Measurements from ENCODE around the gene RGMA.
"Not testable (repeated sequence)": the region's sequence is repeated elsewhere in the genome, so short reads cannot be mapped to it uniquely, and the experiment has no call there.

Gene RGMA

DNA sequence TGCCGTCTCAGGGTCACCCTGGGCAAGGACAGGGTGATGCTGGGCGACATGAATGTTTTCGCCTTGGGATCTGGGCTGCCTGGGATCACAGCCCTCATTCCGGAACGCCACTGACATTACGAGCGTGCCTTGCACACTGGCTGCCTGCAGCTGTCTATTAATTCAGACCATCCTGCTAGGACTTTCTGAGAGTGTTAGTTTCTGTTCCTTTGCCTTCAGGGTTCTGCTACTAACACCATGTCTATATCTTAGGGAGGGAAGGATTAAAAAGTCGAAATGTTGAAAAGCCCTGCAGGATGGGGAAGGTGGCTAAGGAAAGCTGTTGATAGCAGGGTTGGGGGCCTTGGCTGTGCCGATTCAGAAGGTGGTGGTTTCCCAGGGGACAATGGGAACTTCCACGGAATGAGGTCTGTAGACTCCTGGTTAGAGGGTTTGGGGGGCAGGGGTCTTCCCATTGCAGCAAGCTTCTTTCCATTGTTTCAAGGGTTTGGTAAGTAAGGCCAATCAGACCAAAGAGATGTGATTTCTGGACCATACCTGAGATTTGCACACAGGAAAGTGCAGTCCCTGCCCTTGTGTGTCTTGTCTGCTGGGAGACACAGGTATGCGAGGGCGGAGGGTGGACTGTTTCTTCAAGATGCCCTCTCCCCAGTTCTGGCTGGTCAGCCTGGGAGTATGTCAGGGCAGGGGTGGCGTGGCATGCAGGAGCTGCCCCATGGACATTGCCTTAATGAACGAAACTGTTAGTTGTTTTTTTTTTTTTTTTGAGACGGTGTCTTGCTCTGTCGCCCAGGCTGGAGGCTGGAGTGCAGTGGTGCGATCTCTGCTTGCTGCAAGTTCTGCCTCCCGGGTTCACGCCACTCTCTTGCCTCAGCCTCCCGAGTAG is 50.9 kb downstream of the RGMA start:
- Histone ChIP-seq H3K4me3 (ENCODE audit: low read length) (no peak overlapping the region), H3K27me3 (replicated peaks; ENCODE audit: control insufficient read depth, insufficient read depth, low read length) (peaks cover 3% of the 10 kb centered on the region), H3K9me3 (ENCODE audit: control insufficient read depth, low read length) (no peaks in the 10 kb centered on the region), H3K9ac (ENCODE audit: low read length) (no peak overlapping the region), H3K36me3 (ENCODE audit: control insufficient read depth, insufficient read depth, low read length, severe bottlenecking) (no peaks in the 10 kb centered on the region), H3K4me1 (ENCODE audit: control insufficient read depth, insufficient read depth, low read length) (peaks cover 8% of the 10 kb centered on the region)
- DNase-seq (ENCODE audit: low read depth): no peak

DNA sequence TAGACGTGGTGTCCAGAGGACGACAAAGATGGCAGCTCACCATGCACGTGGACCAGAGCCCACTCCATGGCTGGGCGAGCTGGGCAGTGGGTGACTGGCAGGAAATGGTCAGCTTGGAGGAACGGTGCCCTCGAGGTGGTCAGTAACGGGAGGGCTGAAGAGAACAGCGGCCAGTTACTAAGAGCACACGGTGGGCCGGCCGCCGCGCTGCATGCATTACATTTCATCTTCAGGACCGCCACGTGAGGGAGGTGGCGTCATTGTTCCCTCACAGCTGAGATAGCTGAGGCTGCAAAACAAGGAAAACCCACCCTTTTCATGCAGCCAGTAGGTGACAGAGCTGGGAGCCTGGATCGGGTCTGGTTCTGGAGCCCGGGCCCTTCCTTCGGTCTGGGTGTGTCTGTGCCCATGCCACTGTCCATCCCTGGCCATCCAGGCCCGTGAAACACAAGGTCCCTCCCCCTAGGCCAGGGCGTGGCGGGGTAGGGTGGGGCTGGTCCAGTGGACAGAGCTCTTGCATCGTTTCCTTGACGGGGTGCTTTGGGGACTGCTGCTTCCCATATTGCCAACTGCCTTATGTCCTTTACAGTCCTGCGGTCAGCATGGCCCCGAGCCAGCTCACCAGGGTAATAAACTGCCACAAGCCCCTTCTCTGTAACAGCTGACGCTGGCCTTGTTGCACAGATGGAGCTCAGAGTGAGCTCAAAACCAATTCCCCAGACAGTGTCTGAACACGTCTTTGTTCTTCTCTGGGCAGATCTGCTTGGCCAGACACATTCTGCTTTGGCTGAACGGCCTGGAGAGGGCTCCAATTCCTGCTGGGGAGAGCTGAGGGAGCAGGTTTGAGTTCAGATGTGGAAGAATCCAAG is 51.8 kb downstream of the RGMA start:
- H3K9ac ChIP-seq (ENCODE audit: low read length): no peak overlapping the region
- DNase-seq (ENCODE audit: low read depth): peak; percentile 58
- H3K27me3 ChIP-seq (replicated peaks; ENCODE audit: control insufficient read depth, insufficient read depth, low read length): peaks cover 3% of the 10 kb centered on the region
- H3K9me3 ChIP-seq (ENCODE audit: control insufficient read depth, low read length): no peaks in the 10 kb centered on the region
- peaks cover 8% of the 10 kb centered on the region for H3K4me1 ChIP-seq (ENCODE audit: control insufficient read depth, insufficient read depth, low read length)
- H3K4me3 ChIP-seq (ENCODE audit: low read length): no peak overlapping the region
- no peaks in the 10 kb centered on the region for H3K36me3 ChIP-seq (ENCODE audit: control insufficient read depth, insufficient read depth, low read length, severe bottlenecking)

DNA sequence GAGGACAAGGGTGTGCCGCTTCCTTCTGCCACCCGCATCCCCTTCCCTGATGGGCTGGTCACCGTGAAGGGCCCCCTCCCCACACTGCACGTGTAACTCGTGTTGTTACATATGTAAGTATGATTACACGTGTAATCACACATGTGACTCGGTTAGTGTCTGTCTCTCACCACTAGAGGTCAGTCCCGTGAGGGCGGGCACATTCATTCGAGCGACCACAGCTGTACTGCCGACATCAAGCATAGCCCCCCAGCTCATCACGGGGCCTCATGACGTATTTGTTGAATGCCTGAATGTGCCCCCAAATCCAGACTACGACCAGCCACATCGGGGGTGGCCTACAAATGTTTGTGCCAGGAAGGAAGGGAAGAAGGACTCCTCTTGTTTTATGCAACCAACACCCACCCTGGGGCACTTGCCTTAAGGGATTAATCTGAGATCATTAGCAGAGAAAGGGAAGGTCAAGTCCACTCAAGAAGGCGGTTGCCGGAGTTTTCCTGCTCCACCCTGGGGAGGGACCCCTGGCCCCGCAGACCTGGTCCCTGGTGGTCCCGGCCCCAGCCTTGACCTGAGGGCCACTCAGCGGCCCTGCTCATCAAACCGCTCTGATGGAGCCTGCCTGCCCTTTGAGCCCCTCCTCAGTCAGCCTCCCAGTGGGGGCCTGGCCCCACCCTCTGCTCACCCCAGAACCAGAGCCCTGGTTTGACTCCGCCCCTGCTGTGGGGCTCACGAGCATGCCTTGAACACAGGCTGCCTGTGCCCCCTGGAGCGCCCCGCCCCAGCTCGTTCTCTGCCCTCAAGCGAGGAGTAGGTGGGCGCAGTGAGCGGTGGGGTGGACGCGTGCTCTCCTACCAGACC is 52.8 kb downstream of the RGMA start:
- Histone ChIP-seq H3K9ac (ENCODE audit: low read length) (no peak overlapping the region), H3K36me3 (ENCODE audit: control insufficient read depth, insufficient read depth, low read length, severe bottlenecking) (no peaks in the 10 kb centered on the region), H3K4me1 (ENCODE audit: control insufficient read depth, insufficient read depth, low read length) (peaks cover 8% of the 10 kb centered on the region), H3K4me3 (ENCODE audit: low read length) (no peak overlapping the region), H3K9me3 (ENCODE audit: control insufficient read depth, low read length) (no peaks in the 10 kb centered on the region), H3K27me3 (replicated peaks; ENCODE audit: control insufficient read depth, insufficient read depth, low read length) (peaks cover 3% of the 10 kb centered on the region)
- peak; percentile 54 for DNase-seq (ENCODE audit: low read depth)

DNA sequence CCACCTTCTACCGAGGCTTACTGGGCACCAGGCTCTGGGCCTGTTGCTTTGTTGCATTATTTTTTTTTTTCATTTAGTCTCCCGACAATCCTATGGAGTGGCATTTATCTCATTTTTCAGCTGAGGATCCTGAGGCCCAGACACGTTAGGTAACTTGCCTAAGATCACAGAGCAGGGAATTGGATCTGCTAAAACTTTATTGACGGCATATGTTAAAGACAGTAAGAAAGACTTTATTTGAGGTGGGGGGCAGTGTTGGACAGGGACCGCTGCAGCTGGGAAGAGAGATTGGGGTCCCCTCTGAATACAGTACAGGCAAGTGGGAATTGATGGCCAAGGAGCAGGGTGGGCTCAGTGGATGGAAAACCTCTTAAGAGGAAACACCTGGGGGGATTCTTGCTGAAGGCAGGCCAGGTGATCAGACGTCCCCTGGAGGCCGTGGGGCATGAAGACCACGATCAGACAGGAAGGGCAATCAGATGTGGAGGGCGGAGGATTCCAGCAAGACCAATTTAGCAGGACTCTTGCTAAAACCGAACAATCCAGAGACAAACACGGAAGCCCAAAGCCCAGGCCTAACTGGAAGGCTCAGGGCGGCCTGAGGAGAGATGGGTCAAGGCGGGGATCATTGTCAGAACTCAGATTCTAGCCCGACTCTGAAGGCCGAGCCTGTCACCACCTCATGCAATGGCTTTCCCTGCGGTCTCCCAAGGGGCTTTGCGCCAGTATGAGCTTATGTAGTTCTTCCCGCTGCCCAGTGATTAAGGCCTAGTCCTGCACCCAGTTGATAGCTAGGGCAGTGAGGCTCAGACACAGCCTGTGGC is 53.7 kb downstream of the RGMA start:
- Histone ChIP-seq H3K27me3 (replicated peaks; ENCODE audit: control insufficient read depth, insufficient read depth, low read length) (peaks cover 1% of the 10 kb centered on the region), H3K4me1 (ENCODE audit: control insufficient read depth, insufficient read depth, low read length) (peaks cover 11% of the 10 kb centered on the region), H3K36me3 (ENCODE audit: control insufficient read depth, insufficient read depth, low read length, severe bottlenecking) (no peaks in the 10 kb centered on the region), H3K4me3 (ENCODE audit: low read length) (no peak overlapping the region), H3K9me3 (ENCODE audit: control insufficient read depth, low read length) (no peaks in the 10 kb centered on the region), H3K9ac (ENCODE audit: low read length) (no peak overlapping the region)
- DNase-seq (ENCODE audit: low read depth): no peak

DNA sequence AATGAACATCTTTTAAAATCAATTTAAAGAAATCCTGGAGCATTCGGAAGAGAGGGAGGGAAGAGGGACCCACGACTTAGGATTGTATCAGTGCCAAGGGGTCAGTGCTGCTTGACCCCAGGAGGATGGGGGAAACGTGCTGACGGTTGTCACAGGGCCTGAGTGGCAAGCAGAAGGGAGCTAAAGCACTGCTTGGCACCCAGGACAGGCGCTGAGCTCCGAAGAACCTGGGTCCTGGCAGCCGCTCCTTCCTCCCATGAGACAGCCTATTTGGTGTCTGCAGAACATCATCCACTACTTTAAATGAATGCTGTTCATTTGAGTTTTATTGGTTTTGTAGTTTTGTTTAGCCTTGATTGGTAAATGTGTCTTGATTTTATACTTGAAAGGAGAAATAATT is 54.5 kb downstream of the RGMA start:
- no peaks in the 10 kb centered on the region for H3K27me3 ChIP-seq (replicated peaks; ENCODE audit: control insufficient read depth, insufficient read depth, low read length)
- no peak for DNase-seq (ENCODE audit: low read depth)
- H3K9ac ChIP-seq (ENCODE audit: low read length): no peak overlapping the region
- H3K4me1 ChIP-seq (ENCODE audit: control insufficient read depth, insufficient read depth, low read length): peaks cover 19% of the 10 kb centered on the region
- no peaks in the 10 kb centered on the region for H3K36me3 ChIP-seq (ENCODE audit: control insufficient read depth, insufficient read depth, low read length, severe bottlenecking)
- H3K9me3 ChIP-seq (ENCODE audit: control insufficient read depth, low read length): no peaks in the 10 kb centered on the region
- H3K4me3 ChIP-seq (ENCODE audit: low read length): no peak overlapping the region

DNA sequence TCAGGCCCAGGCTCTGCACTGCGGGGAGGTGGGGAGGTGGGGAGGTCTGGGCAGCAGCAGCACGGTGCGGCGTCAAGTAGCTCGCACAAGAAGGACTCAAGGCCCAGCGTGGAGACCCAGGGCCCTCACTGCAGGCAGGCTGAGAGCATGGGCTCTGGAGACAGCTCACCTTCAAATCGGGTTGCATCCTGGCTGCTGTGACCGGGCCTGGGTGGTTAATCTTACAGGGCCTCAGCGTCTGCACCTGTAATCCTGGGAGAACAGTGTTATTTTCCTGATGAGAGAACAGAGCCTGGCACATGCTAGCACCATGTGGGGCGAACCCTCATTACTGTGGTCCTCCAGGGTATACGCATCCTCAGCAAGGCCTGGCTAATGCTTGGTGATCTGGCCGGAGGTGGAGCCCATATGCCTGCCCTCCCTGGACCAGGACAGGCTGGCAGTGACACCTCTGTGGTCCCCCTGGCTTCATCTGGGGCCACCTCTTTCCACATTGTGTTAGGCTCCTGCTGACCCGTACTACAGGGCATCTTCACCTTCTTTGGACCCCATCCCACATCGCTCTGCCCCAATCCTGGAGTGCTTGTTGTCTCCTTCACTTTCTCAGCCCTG is 55.5 kb downstream of the RGMA start:
- Histone ChIP-seq H3K4me1 (ENCODE audit: control insufficient read depth, insufficient read depth, low read length) (peaks cover 27% of the 10 kb centered on the region), H3K9me3 (ENCODE audit: control insufficient read depth, low read length) (no peaks in the 10 kb centered on the region), H3K9ac (ENCODE audit: low read length) (no peak overlapping the region), H3K4me3 (ENCODE audit: low read length) (no peak overlapping the region), H3K36me3 (ENCODE audit: control insufficient read depth, insufficient read depth, low read length, severe bottlenecking) (no peaks in the 10 kb centered on the region), H3K27me3 (replicated peaks; ENCODE audit: control insufficient read depth, insufficient read depth, low read length) (no peaks in the 10 kb centered on the region)
- no peak for DNase-seq (ENCODE audit: low read depth)

DNA sequence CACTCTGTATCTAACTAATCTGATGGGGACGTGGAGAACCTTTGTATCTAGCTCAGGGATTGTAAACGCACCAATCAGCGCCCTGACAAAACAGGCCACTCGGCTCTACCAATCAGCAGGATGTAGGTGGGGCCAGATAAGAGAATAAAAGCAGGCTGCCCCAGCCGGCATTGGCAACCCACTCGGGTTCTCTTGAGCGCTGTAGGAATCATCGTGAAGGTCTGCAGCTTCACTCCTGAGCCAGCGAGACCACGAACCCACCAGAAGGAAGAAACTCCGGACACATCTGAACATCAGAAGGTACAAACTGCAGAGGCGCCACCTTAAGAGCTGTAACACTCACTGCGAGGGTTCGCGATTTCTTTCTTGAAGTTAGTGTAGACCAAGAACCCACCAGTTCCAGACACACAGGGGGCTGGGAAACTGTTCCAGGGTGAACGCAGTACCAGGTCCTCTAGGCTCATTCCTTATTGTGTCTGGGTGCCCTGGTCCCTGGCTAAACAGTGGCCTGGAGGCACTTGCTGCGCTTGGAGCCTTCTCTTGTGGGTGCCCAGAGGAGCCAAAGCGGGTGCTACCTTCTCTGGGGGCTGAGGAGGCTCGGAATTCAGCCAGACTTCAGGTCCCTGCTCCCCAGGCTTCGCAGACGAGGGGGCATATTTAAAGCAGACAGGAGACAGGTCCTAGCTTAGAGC is 56.4 kb downstream of the RGMA start:
- DNase-seq (ENCODE audit: low read depth); H3K4me3 ChIP-seq (ENCODE audit: low read length); H3K36me3 ChIP-seq (ENCODE audit: control insufficient read depth, insufficient read depth, low read length, severe bottlenecking); H3K9ac ChIP-seq (ENCODE audit: low read length); H3K27me3 ChIP-seq (replicated peaks; ENCODE audit: control insufficient read depth, insufficient read depth, low read length); H3K9me3 ChIP-seq (ENCODE audit: control insufficient read depth, low read length): not testable (repeated sequence)
- peaks cover 29% of the 10 kb centered on the region for H3K4me1 ChIP-seq (ENCODE audit: control insufficient read depth, insufficient read depth, low read length)

DNA sequence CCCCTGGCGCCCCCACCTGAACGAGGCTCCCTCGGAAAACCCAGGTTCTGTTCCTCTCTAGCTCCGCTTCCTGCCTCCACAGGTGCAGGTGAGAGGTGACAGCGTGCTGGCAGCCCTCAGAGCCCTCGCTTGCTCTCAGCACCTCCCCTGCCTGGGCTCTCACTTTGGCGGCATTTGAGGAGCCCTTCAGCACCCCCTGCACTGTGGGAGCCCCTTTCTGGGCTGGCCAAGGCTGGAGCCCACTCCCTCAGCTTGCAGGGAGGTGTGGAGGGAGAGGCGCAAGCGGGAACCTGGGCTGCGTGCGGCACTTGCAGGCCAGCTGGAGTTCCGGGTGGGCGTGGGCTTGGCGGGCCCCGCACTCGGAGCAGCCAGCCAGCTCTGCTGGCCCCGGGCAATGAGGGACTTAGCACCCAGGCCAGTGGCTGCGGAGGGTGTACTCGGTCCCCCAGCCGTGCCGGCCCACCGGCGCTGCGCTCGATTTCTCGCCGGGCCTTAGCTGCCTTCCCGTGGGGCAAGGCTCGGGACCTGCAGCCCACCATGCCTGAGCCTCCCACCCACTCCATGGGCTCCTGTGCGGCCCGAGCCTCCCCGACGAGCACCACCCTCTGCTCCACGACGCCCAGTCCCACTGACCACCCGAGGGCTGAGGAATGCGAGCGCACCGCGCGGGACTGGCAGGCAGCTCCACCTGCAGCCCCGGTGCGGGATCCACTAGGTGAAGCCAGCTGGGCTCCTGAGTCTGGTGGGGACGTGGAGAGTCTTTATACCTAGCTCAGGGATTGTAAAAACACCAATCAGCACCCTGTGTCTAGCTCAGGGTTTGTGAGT is 57.2 kb downstream of the RGMA start:
- H3K27me3 ChIP-seq (replicated peaks; ENCODE audit: control insufficient read depth, insufficient read depth, low read length); DNase-seq (ENCODE audit: low read depth); H3K4me3 ChIP-seq (ENCODE audit: low read length); H3K9ac ChIP-seq (ENCODE audit: low read length); H3K9me3 ChIP-seq (ENCODE audit: control insufficient read depth, low read length): not testable (repeated sequence)
- Histone ChIP-seq H3K4me1 (ENCODE audit: control insufficient read depth, insufficient read depth, low read length) (peaks cover 37% of the 10 kb centered on the region), H3K36me3 (ENCODE audit: control insufficient read depth, insufficient read depth, low read length, severe bottlenecking) (peaks cover 12% of the 10 kb centered on the region)

DNA sequence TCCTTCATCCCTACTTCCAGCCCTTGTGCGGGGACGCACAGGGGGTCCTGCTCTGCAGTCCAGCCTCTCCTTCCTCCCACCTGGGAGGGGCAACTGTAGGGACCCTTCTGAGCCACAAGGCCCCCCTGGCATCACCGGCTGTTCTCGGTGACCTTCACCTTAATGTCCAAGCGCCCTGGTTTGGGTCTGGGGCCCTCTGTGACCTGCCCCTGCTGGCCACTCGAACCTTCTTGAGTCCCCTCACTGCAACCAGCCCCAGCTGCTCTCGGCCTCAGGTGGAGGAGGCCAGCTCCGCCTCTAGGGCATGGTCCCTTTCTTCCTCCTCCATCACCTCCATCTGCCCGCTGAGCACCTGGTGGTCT is 57.9 kb downstream of the RGMA start:
- H3K9ac ChIP-seq (ENCODE audit: low read length): no peak overlapping the region
- no peaks in the 10 kb centered on the region for H3K27me3 ChIP-seq (replicated peaks; ENCODE audit: control insufficient read depth, insufficient read depth, low read length)
- H3K4me1 ChIP-seq (ENCODE audit: control insufficient read depth, insufficient read depth, low read length): peaks cover 44% of the 10 kb centered on the region
- H3K4me3 ChIP-seq (ENCODE audit: low read length): no peak overlapping the region
- no peaks in the 10 kb centered on the region for H3K9me3 ChIP-seq (ENCODE audit: control insufficient read depth, low read length)
- H3K36me3 ChIP-seq (ENCODE audit: control insufficient read depth, insufficient read depth, low read length, severe bottlenecking): peaks cover 18% of the 10 kb centered on the region
- DNase-seq (ENCODE audit: low read depth): no peak
